Astrocyte (in vitro differentiated cells and primary cell): ENCODE measurements around the gene PDE9A.

Source experiments
- CTCF ChIP-seq: IDR thresholded peaks from 2 replicates; pipeline ENCODE4 v1.5.1; 2011; ENCODE audit warnings: low read depth, mild to moderate bottlenecking, inconsistent platforms, low read length, moderate library complexity; ENCODE audit not compliant: insufficient read depth
- EZH2 ChIP-seq: IDR thresholded peaks from 2 replicates; pipeline ENCODE4 v1.6.1; 2012; ENCODE audit warnings: mild to moderate bottlenecking, low read length, inconsistent platforms; ENCODE audit not compliant: insufficient read depth

- TF ChIP-seq CTCF = no peak
- no peak for TF ChIP-seq EZH2
Observed at GRCh38 chr21:42736646-42737350, 83.4 kb downstream of the PDE9A start.
